Peyer's patch (tissue), 4 donors: Measurements from ENCODE around the gene KIF21B.

Experiments
- CTCF ChIP-seq, 6 experiments: fragments of 450-650 bp in 4 of 6; fragments of 200-600 bp in 2 of 6; sonication (generic) in 1 of 6; IDR thresholded peaks; one replicate each; pipeline ENCODE4 v1.5.1; 2017 to 2019; ENCODE audit warnings: antibody characterized with exemption in 6 of 6, mild to moderate bottlenecking in 3 of 6, moderate library complexity in 1 of 6
- POLR2A ChIP-seq, 2 donors: fragments of 450-650 bp; IDR thresholded peaks; one replicate each; pipeline ENCODE4 v1.5.1; 2017; ENCODE audit warnings: antibody characterized with exemption in 2 of 2, mild to moderate bottlenecking in 2 of 2, moderate library complexity in 2 of 2

- TF ChIP-seq POLR2A (IDR thresholded peaks at IDR 0.05), result no peak
- TF ChIP-seq CTCF (IDR thresholded peaks at IDR 0.05), result no peak
These were observed 17.5 kb upstream of the KIF21B start for GRCh38 chr1:201041011-201041410.
